HG02938 (cell line): Measurements from ENCODE around the gene GABRR1.
"Not testable (repeated sequence)": the region's sequence is repeated elsewhere in the genome, so short reads cannot be mapped to it uniquely, and the experiment has no call there.

Experiments
- ATAC-seq: cut with Tn5 transposase; IDR thresholded peaks from one replicate; pipeline ENCODE4 v1.9.1; 2021; ENCODE audit warnings: mild to moderate bottlenecking, moderate library complexity; ENCODE audit not compliant: unreplicated experiment

GABRR1 gene

GRCh38 chr6:89217299-89217910 lies at the start of gene GABRR1:
Gene GABRR1, minus strand, starts transcription at chr6:89217358. Its CDS starts 36 bp downstream, at chr6:89217322.
- no peak for ATAC-seq

GRCh38 chr6:89264296-89264695 lies 47.1 kb upstream of the GABRR1 start:
- no peak for ATAC-seq

- no peak for ATAC-seq
Measured at GRCh38 chr6:89260832-89261231, 43.7 kb upstream of the GABRR1 start.

- no peak for ATAC-seq
Measured at GRCh38 chr6:89260310-89260709, 43.2 kb upstream of the GABRR1 start.

- peak; percentile 47 for ATAC-seq
Measured at GRCh38 chr6:89258912-89259311, 41.8 kb upstream of the GABRR1 start.

- no peak for ATAC-seq
Measured at GRCh38 chr6:89257781-89258180, 40.6 kb upstream of the GABRR1 start.

GRCh38 chr6:89257346-89257745 lies 40.2 kb upstream of the GABRR1 start:
- ATAC-seq = no peak

- ATAC-seq = no peak
Measured at GRCh38 chr6:89255417-89255816, 38.3 kb upstream of the GABRR1 start.

- ATAC-seq = no peak
Measured at GRCh38 chr6:89254569-89254968, 37.4 kb upstream of the GABRR1 start.

- ATAC-seq = no peak
Measured at GRCh38 chr6:89252907-89253306, 35.7 kb upstream of the GABRR1 start.

- no peak for ATAC-seq
Measured at GRCh38 chr6:89251976-89252375, 34.8 kb upstream of the GABRR1 start.

GRCh38 chr6:89251170-89251569 lies 34.0 kb upstream of the GABRR1 start:
- no peak for ATAC-seq

GRCh38 chr6:89250239-89250638 lies 33.1 kb upstream of the GABRR1 start:
- no peak for ATAC-seq

GRCh38 chr6:89244241-89244985 lies 27.3 kb upstream of the GABRR1 start:
- no peak for ATAC-seq

- no peak for ATAC-seq
Measured at GRCh38 chr6:89243331-89243629, 26.1 kb upstream of the GABRR1 start.

GRCh38 chr6:89242574-89243330 lies 25.6 kb upstream of the GABRR1 start:
- ATAC-seq = no peak

GRCh38 chr6:89239338-89239737 lies 22.2 kb upstream of the GABRR1 start:
- no peak for ATAC-seq

GRCh38 chr6:89237158-89237557 lies 20.0 kb upstream of the GABRR1 start:
- no peak for ATAC-seq

- not testable (repeated sequence) for ATAC-seq
Measured at GRCh38 chr6:89233605-89234004, 16.4 kb upstream of the GABRR1 start.

GRCh38 chr6:89222712-89223039 lies 5.5 kb upstream of the GABRR1 start:
- no peak for ATAC-seq

- ATAC-seq = no peak
Measured at GRCh38 chr6:89221971-89222711, 5.0 kb upstream of the GABRR1 start.

- no peak for ATAC-seq
Measured at GRCh38 chr6:89221129-89221528, 4.0 kb upstream of the GABRR1 start.
